HG03196 (cell line): Measurements from ENCODE around the gene ELF2.
A peak's percentile ranks its signal among the peaks of the same experiment; 100 is the strongest.
"Not testable (repeated sequence)": the region's sequence is repeated elsewhere in the genome, so short reads cannot be mapped to it uniquely, and the experiment has no call there.

Experiments used
- ATAC-seq: cut with Tn5 transposase; IDR thresholded peaks from one replicate; pipeline ENCODE4 v1.9.1; 2021; ENCODE audit not compliant: unreplicated experiment

Gene ELF2

GRCh38 chr4:139024686-139025085, 152.3 kb downstream of the ELF2 start:
- ATAC-seq: no peak

GRCh38 chr4:139022835-139023234, 154.2 kb downstream of the ELF2 start:
- ATAC-seq: no peak

GRCh38 chr4:139021071-139021470, 155.9 kb downstream of the ELF2 start:
- not testable (repeated sequence) for ATAC-seq

- ATAC-seq: no peak
These were observed 156.6 kb downstream of the ELF2 start for GRCh38 chr4:139020384-139020783.

GRCh38 chr4:139018971-139019758, 157.9 kb downstream of the ELF2 start:
- no peak for ATAC-seq

GRCh38 chr4:139018501-139018900, 158.5 kb downstream of the ELF2 start:
- no peak for ATAC-seq

GRCh38 chr4:139017861-139018260, 159.2 kb downstream of the ELF2 start:
- no peak for ATAC-seq

- ATAC-seq: peak; percentile 35
These were observed 161.0 kb downstream of the ELF2 start for GRCh38 chr4:139015948-139016471.

GRCh38 chr4:139015269-139015947, 161.6 kb downstream of the ELF2 start, which contains the start of gene NOCT:
TSS of gene NOCT (plus strand) at chr4:139015781. CDS start at chr4:139015982, 201 bp downstream.
- ATAC-seq: peak; percentile 96

- peak; percentile 4 for ATAC-seq
These were observed 162.4 kb downstream of the ELF2 start for GRCh38 chr4:139014371-139015268.

GRCh38 chr4:139011225-139011950, 165.6 kb downstream of the ELF2 start:
- ATAC-seq: no peak

GRCh38 chr4:139009702-139010101, 167.3 kb downstream of the ELF2 start:
- no peak for ATAC-seq

GRCh38 chr4:139008278-139008677, 168.7 kb downstream of the ELF2 start:
- ATAC-seq: not testable (repeated sequence)

GRCh38 chr4:139007640-139008039, 169.4 kb downstream of the ELF2 start:
- no peak for ATAC-seq
